NT2/D1 (cell line): Measurements from ENCODE around the gene FNDC3B.

ENCODE experiments used
- SUZ12 ChIP-seq: IDR thresholded peaks from 2 replicates; pipeline ENCODE4 v1.6.1; 2011; ENCODE audit not compliant: insufficient read length, insufficient read depth; ENCODE audit errors: extremely low read depth
- YY1 ChIP-seq: IDR thresholded peaks from 2 replicates; pipeline ENCODE4 v1.6.1; 2011; ENCODE audit not compliant: insufficient read length, insufficient read depth
- ZNF274 ChIP-seq: IDR thresholded peaks from 2 replicates; pipeline ENCODE4 v1.6.1; 2011; ENCODE audit warnings: mild to moderate bottlenecking, low read depth, low read length

DNA sequence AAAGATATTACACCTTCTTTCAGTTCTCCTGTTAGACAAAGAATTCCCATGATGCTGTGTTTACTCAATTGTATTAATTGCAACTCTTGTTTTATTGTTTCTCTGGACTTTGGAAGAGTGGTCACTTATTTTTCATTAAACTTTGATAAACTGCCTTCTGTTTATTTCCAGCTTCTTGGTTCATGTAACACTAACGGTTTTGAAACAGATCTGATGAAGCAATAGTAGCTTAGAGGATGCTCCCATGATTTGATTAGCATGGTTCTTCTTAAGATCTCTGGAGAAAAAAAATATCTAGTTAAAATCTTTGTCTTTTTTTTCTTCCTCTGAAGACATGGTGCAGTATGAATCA is 90.1 kb downstream of the FNDC3B start:
- TF ChIP-seq SUZ12 (no peak), YY1 (no peak), ZNF274 (no peak)
